DND-41 (cell line): ENCODE measurements around the gene BAG1.

Experiments used
- EZH2 ChIP-seq: IDR thresholded peaks from 3 replicates; pipeline ENCODE4 v1.6.1; 2012; ENCODE audit warnings: borderline replicate concordance, low read depth, mild to moderate bottlenecking, moderate library complexity, low read length, inconsistent platforms; ENCODE audit not compliant: severe bottlenecking
- TF ChIP-seq, protein P1 (sequence below): IDR thresholded peaks from 2 replicates; pipeline ENCODE4 v1.5.1; 2012; ENCODE audit warnings: borderline replicate concordance, low read length, moderate library complexity, mild to moderate bottlenecking; ENCODE audit not compliant: poor library complexity, severe bottlenecking; ENCODE audit errors: extremely low read depth

DNA sequence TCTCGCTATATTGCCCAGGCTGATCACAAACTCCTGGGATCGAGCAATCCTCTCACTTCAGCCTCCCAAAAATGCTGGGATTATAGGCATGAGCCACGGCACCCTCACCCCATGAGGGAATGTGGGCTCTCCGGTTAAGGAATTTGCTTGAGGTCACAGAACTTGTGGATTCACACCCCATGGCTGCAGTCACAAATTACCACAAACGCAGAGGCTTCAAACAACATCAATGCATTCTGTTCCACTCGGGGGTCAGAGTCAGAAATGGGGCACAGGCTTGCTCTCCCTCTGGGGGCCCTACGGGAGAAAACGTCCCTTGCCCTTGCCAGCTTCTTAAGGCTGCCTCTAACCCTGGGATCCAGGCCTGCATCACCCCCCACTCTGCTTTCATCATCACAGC is 36.8 kb downstream of the BAG1 start:
- TF ChIP-seq, protein P1, sequence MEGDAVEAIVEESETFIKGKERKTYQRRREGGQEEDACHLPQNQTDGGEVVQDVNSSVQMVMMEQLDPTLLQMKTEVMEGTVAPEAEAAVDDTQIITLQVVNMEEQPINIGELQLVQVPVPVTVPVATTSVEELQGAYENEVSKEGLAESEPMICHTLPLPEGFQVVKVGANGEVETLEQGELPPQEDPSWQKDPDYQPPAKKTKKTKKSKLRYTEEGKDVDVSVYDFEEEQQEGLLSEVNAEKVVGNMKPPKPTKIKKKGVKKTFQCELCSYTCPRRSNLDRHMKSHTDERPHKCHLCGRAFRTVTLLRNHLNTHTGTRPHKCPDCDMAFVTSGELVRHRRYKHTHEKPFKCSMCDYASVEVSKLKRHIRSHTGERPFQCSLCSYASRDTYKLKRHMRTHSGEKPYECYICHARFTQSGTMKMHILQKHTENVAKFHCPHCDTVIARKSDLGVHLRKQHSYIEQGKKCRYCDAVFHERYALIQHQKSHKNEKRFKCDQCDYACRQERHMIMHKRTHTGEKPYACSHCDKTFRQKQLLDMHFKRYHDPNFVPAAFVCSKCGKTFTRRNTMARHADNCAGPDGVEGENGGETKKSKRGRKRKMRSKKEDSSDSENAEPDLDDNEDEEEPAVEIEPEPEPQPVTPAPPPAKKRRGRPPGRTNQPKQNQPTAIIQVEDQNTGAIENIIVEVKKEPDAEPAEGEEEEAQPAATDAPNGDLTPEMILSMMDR: no peak
- no peak for TF ChIP-seq EZH2
